Left lung (tissue), 10 donors: Measurements from ENCODE around the gene NINL. TPM values are rescaled to one million over a fixed set of nuclear protein-coding genes. Genes with fewer than 3 reads are reported as not detected.

Experiments
- ATAC-seq: fragments of 200-7000 bp; cut with Tn5 transposase; one replicate; pipeline ENCODE4 v1.9.1; 2020; ENCODE audit warnings: moderate library complexity
- DNase-seq, 4 donors: peaks; one replicate each; pipeline ENCODE4 v3.0.0-alpha.2; 2013 to 2020
- H3K27ac ChIP-seq, 2 donors: fragments of 200-600 bp; sonication (generic) in 1 of 2; one replicate each; pipeline versions ENCODE4 v1.5.0 to v1.8.0; 2020 to 2021
- H3K27me3 ChIP-seq, 2 donors: fragments of 200-600 bp; sonication (generic) in 1 of 2; one replicate each; pipeline versions ENCODE4 v1.5.0 to v1.8.0; 2020 to 2021
- H3K36me3 ChIP-seq, 2 donors: fragments of 200-600 bp; sonication (generic) in 1 of 2; one replicate each; pipeline versions ENCODE4 v1.5.0 to v1.8.0; 2020 to 2021
- H3K4me1 ChIP-seq, 2 donors: fragments of 200-600 bp; one replicate each; pipeline ENCODE4 v1.8.0; 2021
- H3K4me3 ChIP-seq, 2 donors: fragments of 200-600 bp; sonication (generic) in 1 of 2; one replicate each; pipeline versions ENCODE4 v1.5.0 to v1.8.0; 2020 to 2021; ENCODE audit warnings: mild to moderate bottlenecking in 1 of 2
- H3K9me3 ChIP-seq, 2 donors: fragments of 200-600 bp; sonication (generic) in 1 of 2; one replicate each; pipeline versions ENCODE4 v1.5.0 to v1.8.0; 2020 to 2021
- CTCF ChIP-seq, 2 donors: fragments of 200-600 bp; sonication (generic) in 1 of 2; IDR thresholded peaks; one replicate each; pipeline versions ENCODE4 v1.5.0 to v1.8.0; 2021; ENCODE audit warnings: antibody characterized with exemption in 2 of 2
- intact Hi-C, 2 donors: fragments of 100-400 bp; cut with DNase I; formaldehyde crosslinking; loops; one replicate each; pipeline versions ENCODE4 v1.11.2 to v1.14.2; 2022
- polyA plus RNA-seq, 6 donors: library from polyadenylated mRNA; unstranded; fragments of 120-200 nt; gene quantifications; one replicate each; pipeline ENCODE4 v1.2.1, GENCODE V29; 2013; ENCODE audit not compliant: insufficient read length in 6 of 6
- total RNA-seq, 2 donors: library from RNA; stranded (reverse); fragmentation: NEBNext Ultra II Directional; extraction: Animal tissue kit (Norgen Biotek cat#: 25700); gene quantifications; one replicate each; pipeline ENCODE4 v1.2.1, GENCODE V29; 2021
- donor health status: DM: no; HTN: yes; CAD: no.
- donor health status: DM: no; HTN: no; CAD: no.

NINL gene
- total and polyA plus RNA-seq, 8 donors = 9.6 to 78.8 (median 67.8) TPM

- no peak for DNase-seq
- no peak for ATAC-seq
- Histone ChIP-seq H3K4me3 (no peak overlapping the region), H3K27ac (no peak overlapping the region), H3K4me1 (no peaks in the 10 kb centered on the region), H3K36me3 (peaks cover 0 to 40% of the 10 kb centered on the region in 2 donors), H3K9me3 (peaks cover 0 to 33% of the 10 kb centered on the region in 2 donors), H3K27me3 (no peaks in the 10 kb centered on the region)
- no peak for TF ChIP-seq CTCF (IDR thresholded peaks at IDR 0.05)
- intact Hi-C loops = no loop called here
Measured at GRCh38 chr20:25514195-25514594, 71.1 kb downstream of the NINL start.

- no peak overlapping the region for H3K4me3 ChIP-seq
- DNase-seq = no peak
- H3K36me3 ChIP-seq = peaks cover 0 to 40% of the 10 kb centered on the region in 2 donors
- no peak for TF ChIP-seq CTCF (IDR thresholded peaks at IDR 0.05)
- H3K9me3 ChIP-seq = peaks cover 0 to 33% of the 10 kb centered on the region in 2 donors
- no peak overlapping the region for H3K27ac ChIP-seq
- ATAC-seq = no peak
- no peaks in the 10 kb centered on the region for H3K4me1 ChIP-seq
- intact Hi-C loops = no loop called here
- no peaks in the 10 kb centered on the region for H3K27me3 ChIP-seq
Measured at GRCh38 chr20:25512709-25513108, 72.6 kb downstream of the NINL start.

- Histone ChIP-seq H3K9me3 (peaks cover 0 to 29% of the 10 kb centered on the region in 2 donors), H3K36me3 (peaks cover 0 to 30% of the 10 kb centered on the region in 2 donors), H3K27ac (no peak overlapping the region), H3K4me3 (no peak overlapping the region), H3K4me1 (no peaks in the 10 kb centered on the region), H3K27me3 (no peaks in the 10 kb centered on the region)
- TF ChIP-seq CTCF (IDR thresholded peaks at IDR 0.05) = no peak
- intact Hi-C loops = no loop called here
- no peak for DNase-seq
- no peak for ATAC-seq
Measured at GRCh38 chr20:25511183-25511582, 74.1 kb downstream of the NINL start.

GRCh38 chr20:25510721-25511120 is 74.6 kb downstream of the NINL start:
- DNase-seq (no peak), ATAC-seq (no peak)
- Histone ChIP-seq H3K27ac (no peak overlapping the region), H3K4me1 (no peaks in the 10 kb centered on the region), H3K36me3 (peaks cover 0 to 26% of the 10 kb centered on the region in 2 donors), H3K27me3 (no peaks in the 10 kb centered on the region), H3K9me3 (peaks cover 0 to 24% of the 10 kb centered on the region in 2 donors), H3K4me3 (no peak overlapping the region)
- no peak for TF ChIP-seq CTCF (IDR thresholded peaks at IDR 0.05)
- intact Hi-C loops = no loop called here

GRCh38 chr20:25510202-25510601 is 75.1 kb downstream of the NINL start:
- Histone ChIP-seq H3K9me3 (peaks cover 0 to 19% of the 10 kb centered on the region in 2 donors), H3K36me3 (peaks cover 0 to 20% of the 10 kb centered on the region in 2 donors), H3K4me3 (no peak overlapping the region), H3K27me3 (no peaks in the 10 kb centered on the region), H3K4me1 (no peaks in the 10 kb centered on the region), H3K27ac (no peak overlapping the region)
- DNase-seq (no peak), ATAC-seq (no peak)
- intact Hi-C loops = no loop called here
- TF ChIP-seq CTCF (IDR thresholded peaks at IDR 0.05) = no peak
